SH-SY5Y (cell line): Measurements from ENCODE around the gene NANOS2.

ENCODE experiments used
- GATA2 ChIP-seq: IDR thresholded peaks from 2 replicates; pipeline ENCODE4 v1.6.1; 2011; ENCODE audit warnings: mild to moderate bottlenecking, low read depth, low read length
- GATA3 ChIP-seq: IDR thresholded peaks from 2 replicates; pipeline ENCODE4 v1.6.1; 2011; ENCODE audit warnings: low read depth, mild to moderate bottlenecking, low read length, moderate library complexity

GRCh38 chr19:45864629-45865082, 49.9 kb downstream of the NANOS2 start:
- TF ChIP-seq GATA2 (no peak), GATA3 (no peak)
